ENCODE measurements around the gene JCAD.

The JCAD gene

GRCh38 chr10:30073045-30073766 lies 13.8 kb upstream of the JCAD start:
- DNase-seq (ENCODE audit: low spot score), result no peak

GRCh38 chr10:30072068-30072467 lies 12.7 kb upstream of the JCAD start:
- DNase-seq (ENCODE audit: low spot score), result no peak

- no peak for DNase-seq (ENCODE audit: low spot score)
These were observed 10.8 kb upstream of the JCAD start for GRCh38 chr10:30070001-30070685.

- no peak for DNase-seq (ENCODE audit: low spot score)
These were observed 9.3 kb upstream of the JCAD start for GRCh38 chr10:30068492-30069223.

GRCh38 chr10:30063099-30063498 lies 3.7 kb upstream of the JCAD start:
- no peak for DNase-seq (ENCODE audit: low spot score)

GRCh38 chr10:30062582-30062981 lies 3.2 kb upstream of the JCAD start:
- no peak for DNase-seq (ENCODE audit: low spot score)

GRCh38 chr10:30062090-30062489 lies 2.7 kb upstream of the JCAD start:
- DNase-seq (ENCODE audit: low spot score), result no peak

- no peak for DNase-seq (ENCODE audit: low spot score)
These were observed 735 bp downstream of the JCAD start for GRCh38 chr10:30058570-30059132.

GRCh38 chr10:30057894-30058556 lies 1.4 kb downstream of the JCAD start:
- no peak for DNase-seq (ENCODE audit: low spot score)

GRCh38 chr10:30057421-30057841 lies 2.0 kb downstream of the JCAD start:
- DNase-seq (ENCODE audit: low spot score), result no peak

- DNase-seq (ENCODE audit: low spot score), result no peak
These were observed 2.5 kb downstream of the JCAD start for GRCh38 chr10:30056767-30057355.

GRCh38 chr10:30056281-30056680 lies 3.1 kb downstream of the JCAD start:
- no peak for DNase-seq (ENCODE audit: low spot score)

GRCh38 chr10:30055226-30055662 lies 4.1 kb downstream of the JCAD start:
- DNase-seq (ENCODE audit: low spot score), result no peak

- DNase-seq (ENCODE audit: low spot score), result no peak
These were observed 7.3 kb downstream of the JCAD start for GRCh38 chr10:30052062-30052461.

GRCh38 chr10:30051220-30051619 lies 8.2 kb downstream of the JCAD start:
- DNase-seq (ENCODE audit: low spot score), result no peak

GRCh38 chr10:30050411-30050810 lies 9.0 kb downstream of the JCAD start:
- no peak for DNase-seq (ENCODE audit: low spot score)

GRCh38 chr10:30048768-30049517 lies 10.4 kb downstream of the JCAD start:
- no peak for DNase-seq (ENCODE audit: low spot score)

- DNase-seq (ENCODE audit: low spot score), result no peak
These were observed 11.4 kb downstream of the JCAD start for GRCh38 chr10:30047924-30048531.

- no peak for DNase-seq (ENCODE audit: low spot score)
These were observed 12.0 kb downstream of the JCAD start for GRCh38 chr10:30047430-30047829.

GRCh38 chr10:30046476-30046875 lies 12.9 kb downstream of the JCAD start:
- DNase-seq (ENCODE audit: low spot score), result no peak

- DNase-seq (ENCODE audit: low spot score), result no peak
These were observed 13.4 kb downstream of the JCAD start for GRCh38 chr10:30045961-30046360.
